ENCODE measurements around the gene MAD1L1.
"Not testable (repeated sequence)": the region's sequence is repeated elsewhere in the genome, so short reads cannot be mapped to it uniquely, and the experiment has no call there.

Gene MAD1L1

DNA sequence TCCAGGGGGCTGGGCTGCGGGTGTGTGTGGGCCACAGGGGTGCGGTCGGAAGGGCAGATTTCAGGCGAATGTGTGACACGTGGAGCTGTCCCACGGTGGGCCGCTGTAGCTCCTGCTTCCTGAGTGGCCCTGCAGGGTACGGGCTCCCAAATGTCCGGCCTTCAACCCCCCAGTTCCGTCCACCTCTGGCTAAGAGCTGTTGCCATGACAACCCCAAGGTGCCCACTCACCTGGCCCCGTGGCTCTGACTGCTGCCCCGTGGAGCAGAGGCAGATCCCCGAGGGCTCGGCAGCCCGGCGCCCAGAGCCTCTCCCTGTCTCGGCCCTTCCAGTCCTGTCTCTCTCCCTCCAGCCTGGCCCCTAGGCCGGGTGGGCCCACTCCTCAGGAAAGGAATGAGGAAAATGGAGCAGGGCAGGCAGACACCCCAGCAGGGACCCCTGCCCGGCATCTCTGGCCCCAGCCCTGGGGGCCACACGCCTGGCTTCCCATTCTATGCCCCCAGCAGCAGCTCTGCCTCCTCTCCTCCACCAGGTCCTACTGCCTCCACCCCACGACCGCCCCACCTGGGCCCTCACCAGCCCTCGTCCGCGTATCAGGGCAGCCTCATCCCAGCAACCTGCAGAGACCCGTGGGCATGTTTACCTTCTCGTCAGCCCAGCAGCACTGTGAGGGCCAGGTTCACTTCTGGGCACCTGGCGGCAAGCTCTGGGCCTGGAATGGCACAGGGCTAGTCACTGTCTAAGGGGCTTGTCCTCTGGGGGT, 347.1 kb downstream of the MAD1L1 start:
- FAIRE-seq: no peak

DNA sequence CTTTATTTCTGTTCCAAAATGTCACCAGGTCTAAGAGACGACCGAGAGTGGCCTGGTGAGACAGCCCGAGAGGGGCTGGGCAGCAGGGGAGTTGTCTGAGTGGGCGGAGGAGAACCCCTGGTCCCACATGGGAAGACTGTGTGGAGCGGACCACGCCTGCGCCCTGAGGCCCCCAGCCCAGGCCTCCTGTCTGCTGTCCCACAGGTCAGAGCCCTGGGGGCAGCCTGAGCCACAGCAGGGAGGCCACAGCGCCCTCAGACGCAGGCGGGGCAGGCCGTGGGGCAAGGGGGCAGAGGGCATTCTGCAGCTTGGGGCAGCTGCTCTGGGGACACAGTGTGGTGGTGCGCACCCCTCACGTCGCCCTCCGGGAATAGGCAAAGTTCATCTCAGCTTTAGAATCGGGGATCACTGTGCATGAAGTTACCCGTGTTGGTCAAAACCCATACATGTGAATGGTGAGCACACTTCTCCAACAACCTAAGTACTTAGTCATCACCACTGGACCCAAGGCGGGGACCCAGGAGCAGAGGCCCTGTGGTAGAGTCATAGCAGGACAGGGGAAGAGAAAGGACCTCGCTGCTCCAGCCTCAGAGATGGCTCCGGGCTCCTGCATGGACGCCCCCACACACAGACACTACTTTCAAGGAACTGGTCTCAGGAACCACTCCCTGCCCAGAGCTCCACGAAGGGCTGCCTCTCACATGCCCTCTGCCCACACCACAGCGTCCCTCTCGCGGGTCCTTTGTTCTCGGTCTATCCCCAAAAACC, 348.0 kb downstream of the MAD1L1 start:
- FAIRE-seq: no peak

DNA sequence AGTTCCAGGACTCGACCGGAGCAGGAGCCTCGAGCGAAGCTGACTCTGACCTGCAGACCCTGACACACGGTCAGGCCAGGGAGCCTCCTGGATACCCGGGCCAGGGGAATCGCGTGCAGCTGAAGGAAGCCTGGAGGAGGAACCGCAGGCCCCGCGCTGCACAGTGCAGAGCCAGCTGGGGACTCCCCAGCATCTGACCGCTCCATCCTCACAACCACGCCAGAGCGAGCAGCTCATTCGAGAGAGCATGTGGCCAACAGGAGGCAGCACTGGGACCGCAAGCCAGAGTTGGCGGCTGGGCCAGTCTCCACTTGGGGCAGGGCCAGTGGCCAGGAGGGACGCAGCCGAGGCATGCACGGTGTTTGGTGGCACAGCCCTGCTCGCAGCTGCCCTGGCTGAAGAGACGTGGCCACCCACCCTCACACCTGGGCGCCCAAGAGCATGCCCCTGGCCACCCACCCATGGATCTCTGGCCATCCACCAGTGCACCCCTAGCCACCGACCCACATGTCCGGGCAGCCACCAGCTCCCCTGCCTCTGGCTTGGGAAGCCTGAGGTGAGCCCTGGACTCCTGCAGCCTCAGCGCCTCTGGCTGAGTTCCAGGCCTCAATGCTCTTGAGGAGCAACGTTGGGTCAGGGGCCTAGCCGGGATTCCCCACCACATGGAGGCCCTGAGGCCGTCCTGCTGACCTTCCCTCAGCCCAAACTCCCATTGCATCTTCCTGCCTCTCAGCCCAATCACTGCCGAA, 348.7 kb downstream of the MAD1L1 start:
- no peak for FAIRE-seq

DNA sequence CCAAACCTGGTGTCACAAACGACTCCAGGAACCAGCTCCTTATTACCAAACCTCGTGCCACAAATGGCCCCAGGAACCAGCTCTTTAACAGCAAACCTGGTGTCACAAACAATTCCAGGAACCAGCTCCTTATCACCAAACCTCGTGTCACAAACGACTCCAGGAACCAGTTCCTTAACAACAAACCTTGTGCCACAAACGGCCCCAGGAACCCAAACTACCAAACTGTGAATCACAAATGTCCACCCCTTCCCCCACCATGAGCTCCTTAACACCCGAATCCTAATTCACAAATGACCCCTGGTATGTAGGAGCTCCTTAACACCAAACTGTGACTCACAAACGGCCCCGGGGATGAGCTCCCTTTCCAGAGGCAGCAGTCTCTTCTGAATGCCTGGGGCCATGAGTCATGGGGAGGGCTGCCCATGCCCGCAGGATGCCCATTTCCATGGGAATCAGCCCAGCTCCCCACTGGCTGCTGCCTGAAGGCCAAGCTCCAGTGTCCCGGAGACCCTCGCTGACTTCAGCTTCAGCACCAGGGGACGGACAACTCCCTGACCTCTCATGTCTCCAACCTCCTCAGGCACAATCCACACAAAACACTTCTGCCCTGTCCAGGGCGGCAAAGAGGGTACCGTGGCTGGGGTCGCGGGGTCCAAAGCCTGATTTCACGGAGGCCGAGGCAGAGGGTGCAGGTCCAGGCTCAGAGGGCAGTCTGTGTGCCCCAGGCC, 349.5 kb downstream of the MAD1L1 start:
- FAIRE-seq: no peak

DNA sequence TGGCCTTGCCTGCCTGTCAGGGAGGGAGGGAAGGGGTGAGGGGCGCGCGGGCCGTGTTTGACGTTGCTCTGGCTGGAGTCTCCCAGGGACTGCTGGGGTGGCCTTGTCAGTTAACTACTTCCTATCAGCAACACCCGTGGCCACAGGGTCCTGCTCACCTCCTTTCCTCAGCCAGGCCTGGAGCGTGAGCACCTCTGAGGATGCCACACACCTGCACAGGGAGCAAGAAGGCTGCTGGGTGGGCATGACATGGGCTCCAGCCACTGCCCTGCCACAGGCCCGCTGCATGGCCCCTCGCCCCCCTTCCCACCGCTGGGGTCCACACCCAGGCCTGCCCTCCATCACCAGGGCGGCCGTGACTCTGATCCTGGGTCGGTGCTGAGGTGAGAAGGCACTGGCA, 350.3 kb downstream of the MAD1L1 start:
- no peak for FAIRE-seq

DNA sequence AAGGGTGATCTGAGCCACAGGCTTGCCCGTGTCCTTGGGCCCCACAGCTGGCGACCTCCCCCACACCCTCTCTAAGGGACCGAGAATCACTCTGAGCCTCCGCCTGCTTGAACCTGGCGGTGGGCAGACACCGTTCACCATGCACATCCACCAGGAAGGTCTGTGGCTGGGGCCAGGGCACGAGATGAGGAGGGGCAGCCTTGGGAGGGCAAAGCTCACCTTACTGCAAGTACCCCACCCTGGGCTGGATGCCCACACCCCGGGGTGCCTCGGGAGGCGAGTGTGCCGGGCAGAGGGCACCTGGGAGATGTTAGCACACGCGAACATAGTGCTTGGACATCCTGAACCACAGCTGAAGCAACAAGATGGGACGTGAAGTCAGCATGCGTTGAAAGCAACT, 350.8 kb downstream of the MAD1L1 start:
- FAIRE-seq: no peak

DNA sequence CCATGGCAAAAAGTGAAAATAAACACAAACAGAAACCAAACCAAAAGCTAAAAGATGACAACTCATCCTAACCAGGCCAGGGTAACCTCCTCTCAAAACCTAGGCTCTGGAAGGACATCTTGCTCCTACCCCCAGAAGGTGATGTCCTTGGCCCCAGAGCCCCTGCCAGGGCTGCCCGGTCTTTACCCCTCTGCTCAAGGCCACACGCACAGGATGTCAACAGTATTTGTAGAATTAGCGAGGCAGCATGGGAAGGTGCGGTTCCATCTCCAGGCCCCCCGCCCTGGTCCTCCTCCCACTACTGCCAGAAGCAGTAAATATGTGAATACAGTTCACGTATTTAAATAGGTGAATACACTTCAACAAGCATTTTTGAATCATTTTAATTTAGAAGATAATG, 356.1 kb downstream of the MAD1L1 start:
- not testable (repeated sequence) for FAIRE-seq

DNA sequence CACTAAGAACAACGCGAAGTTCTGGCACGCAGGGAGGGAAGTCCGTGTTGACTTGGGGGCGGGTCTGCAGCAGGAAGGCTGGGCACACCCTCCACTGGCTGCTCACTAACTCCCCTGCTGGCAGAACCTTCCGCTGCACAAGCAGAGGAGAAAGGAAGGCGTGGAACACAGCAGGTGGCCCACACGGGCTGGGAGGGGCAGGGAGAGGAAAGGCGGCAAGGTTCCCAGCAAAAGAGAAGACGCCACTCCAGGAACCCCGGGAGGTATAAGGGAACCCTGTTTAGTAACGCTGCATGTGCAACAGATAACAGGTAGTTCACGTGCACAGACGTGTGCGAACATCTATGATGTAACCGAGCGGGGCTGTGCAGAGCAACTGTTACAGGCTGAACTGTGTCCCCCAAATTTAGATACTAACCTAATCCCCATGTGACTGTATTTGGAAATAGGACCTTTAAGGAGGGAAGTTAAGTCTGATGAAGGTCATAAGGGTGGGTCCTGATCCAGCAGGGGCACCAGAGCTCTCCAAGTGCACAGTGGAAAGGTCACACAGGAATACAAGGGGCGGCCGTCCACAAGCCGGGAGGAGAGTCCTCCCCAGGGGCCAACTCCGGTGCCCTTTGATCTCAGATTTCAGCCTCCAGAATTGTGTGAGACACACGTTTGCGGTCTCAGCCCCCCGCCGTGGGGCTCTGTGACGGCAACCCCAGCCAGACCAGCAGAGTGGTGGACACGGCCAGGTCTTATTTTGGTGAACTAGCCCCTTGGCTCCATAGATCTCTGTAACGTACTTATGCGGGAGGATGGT, 357.1 kb downstream of the MAD1L1 start:
- not testable (repeated sequence) for FAIRE-seq

DNA sequence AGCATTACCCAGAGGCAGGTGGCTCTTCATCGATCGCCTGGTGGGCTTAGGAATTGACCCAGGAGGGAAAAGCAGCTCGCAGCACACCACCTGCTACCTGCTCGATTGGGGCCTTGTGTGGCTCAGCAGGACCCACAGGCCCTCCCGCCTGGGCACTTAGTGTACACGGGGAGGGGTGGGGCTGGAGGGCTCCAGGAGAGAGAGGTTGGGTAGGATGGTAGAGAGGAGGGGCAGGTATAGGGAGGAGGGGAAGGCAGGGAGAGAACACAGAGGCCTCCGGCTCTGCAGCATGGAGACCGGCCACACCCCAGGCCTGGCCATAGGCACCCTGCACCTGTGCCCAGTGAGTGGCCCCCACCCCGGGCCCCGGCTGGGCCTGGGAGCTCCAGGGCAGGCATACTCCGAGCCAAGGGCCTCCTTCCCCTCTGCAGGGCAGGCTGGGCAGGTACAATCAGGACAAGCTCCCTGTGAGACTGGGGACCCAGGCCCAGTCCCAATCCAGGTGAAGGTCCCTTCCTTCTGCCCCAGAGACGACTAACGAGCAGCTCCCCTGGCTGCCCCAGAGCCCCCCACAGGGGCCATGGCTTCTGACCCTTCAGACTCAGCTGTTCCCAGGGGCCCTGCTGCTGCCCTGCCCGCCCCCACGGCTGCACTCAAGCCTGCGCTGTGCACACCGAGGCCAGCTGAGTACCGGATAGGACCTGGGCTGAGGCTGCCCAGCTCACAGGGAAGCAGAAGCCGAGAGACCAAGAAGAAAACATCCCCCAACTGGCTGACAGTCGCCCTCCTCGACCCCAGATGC, 358.0 kb downstream of the MAD1L1 start:
- not testable (repeated sequence) for FAIRE-seq

DNA sequence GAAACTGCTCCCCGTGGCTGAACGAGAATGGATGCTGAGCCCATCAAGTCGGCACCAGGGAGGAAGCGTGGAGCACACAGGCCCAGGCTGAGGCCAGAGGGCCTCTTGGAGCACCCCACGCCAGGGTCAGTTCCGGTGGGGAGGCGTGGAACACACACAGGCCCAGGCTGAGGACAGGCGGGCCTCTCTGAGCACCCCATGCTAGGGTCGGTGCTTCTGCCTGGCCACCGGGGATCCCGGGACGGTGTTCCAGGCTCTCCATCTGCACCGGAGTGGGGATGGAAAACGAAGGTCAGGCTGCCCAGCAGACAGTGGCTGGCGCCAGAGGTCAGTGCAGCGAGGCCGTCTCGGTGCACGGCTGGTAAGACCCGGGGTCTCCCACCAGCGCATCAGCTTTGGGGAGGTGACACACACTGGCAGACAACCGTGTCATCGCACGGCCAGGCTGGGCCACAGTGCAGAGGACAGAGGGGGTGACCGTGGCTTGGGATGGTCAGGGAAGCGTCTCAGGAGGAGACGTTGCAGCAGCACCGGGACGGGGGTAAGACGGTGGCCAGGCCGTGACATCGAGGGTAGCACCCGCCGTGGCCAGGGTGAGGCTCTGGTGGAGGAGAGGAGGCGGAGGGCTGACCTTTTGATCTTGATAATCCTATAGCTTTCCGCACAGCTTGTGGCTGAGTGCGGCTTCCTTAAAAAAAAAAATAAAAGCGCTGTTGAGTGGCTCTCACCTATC, 358.7 kb downstream of the MAD1L1 start:
- no peak for FAIRE-seq

DNA sequence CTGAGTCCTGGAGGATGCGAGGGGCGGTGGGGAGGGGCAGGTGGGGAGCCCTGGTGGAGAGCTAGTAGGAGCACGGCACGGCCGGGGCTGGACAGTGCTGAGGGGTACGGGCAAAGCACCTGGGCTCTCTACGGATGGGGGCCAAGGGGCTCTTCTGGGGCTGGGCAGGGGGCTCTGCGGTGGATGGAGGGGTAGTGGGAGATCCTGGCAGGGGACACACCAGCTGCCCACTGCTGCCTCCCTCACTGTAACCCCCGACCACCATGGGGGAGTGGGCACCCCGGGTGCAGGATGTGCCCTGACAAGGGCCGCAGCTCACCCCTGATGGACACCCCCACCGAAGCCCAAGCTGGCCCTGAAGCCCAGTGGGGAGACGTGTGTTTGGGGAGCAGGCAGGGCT, 359.3 kb downstream of the MAD1L1 start:
- no peak for FAIRE-seq

DNA sequence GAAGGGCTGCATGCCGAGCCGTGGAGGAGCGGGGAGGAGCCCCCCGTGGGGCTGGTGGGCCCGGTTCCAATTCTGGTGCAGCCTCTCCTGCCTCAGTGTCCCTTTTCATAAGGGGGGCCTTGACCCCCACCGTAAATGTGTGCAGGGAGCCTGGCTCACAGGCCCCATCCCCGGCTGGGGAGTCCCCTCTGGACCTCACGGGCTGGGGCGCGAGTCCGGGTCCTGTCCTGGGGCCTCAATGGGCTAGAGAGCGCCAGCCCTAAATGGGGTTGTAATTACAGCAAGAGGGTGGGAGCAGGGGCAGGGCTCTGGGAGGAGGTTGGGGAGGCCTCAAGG, 359.7 kb downstream of the MAD1L1 start:
- no peak for FAIRE-seq

DNA sequence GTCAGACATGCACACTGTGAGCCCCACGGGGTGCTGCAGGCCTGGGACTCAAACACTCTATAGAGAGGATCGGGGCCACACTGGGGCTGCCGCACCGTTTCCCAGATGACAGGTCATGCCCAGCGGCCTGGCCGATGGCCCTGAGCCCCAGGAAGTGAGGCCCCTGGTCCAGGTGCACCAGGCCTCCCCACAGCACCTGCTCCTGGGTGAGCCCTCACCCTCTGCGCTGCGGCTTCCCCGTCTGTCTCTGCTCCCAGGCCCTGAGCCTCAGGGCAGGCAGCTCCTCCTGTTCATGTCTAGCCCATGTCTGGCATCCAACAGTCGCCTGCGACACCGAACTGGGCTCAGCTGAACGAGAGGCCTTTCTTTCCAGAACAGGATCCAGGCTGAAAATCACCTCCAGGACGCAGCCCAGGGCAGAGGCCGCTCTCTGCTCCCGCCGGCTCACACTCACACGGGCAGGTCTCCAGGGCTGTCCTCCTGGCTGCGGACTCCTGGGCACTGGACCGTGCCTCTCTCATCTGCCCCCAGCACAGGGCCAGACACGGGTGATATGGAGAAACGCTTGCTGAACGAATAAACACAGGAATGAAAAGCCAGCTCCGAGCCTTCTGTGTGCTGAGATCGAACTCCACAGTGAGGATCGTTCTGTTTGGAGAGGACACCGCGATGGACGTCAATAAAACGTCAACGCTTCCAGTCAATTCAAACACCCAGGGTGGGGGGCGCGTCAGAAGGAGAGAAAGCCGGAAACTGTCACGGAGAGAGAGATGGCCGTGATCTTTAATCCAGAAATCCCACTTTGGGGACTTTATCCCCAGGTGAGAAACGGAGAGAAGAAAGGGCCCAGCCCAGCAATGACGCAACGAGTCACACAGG, 360.3 kb downstream of the MAD1L1 start:
- no peak for FAIRE-seq

DNA sequence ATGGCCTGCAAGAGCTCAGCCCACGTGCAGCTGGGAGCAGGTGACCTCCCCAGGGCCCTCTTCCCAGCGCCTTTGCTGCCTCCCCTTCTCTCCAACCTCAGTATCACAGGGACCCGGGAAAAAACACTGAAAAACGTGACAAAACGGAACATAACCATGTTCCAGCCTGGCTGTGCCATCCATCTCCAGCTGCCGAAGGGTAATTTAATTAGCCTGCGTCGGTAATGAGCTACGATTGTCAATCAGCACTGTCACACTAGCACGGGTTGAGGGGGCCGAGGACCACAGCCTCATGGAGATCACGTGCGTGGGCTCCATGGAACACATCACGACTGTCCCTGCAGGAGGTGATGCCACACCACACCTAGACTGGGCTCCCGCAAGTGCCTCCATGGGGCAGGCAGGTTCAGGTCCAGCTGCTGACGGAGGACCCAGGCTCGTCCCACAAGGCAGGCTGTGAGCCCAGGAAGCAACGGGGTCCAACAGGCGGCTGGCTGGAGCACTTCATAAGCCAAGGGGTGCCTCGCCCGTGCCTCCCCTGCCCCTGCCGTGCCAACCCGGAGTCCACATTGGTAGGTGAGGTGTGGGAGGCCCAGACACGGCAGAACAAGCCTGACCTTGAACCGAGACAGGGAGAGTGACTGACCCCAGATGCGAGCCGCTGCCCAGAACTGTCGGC, 363.2 kb downstream of the MAD1L1 start:
- no peak for FAIRE-seq

DNA sequence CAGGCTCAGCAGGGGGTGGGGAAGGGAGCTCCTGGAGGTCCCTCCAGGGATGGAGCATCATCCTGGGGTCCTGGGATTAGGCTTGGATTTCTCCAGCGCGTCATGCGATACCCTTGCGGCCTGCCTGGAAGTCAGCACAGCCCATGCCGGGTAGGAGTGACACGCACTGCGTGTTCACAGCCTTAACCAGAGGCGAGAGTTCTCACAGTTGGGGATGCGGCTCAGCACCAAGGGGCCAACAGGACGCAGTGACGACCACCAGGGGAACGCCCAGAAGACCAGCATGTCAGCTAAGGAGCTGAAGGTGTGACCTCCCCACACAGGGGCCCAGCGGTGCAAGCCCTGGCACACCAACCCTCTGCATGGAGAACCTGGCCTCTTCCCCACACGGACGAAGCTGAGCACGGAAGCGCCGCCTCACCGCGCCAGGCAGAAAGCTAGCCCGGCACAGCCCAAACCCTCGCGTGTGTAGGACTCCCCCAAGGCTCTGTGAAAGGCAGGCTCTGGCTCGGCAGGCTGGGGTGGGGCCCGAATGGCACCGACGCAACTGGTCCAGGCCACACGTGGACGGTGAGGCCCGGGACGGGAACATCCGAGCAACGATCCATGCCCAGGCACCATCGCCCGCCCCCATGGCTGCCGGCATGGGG, 364.1 kb downstream of the MAD1L1 start:
- FAIRE-seq: no peak

DNA sequence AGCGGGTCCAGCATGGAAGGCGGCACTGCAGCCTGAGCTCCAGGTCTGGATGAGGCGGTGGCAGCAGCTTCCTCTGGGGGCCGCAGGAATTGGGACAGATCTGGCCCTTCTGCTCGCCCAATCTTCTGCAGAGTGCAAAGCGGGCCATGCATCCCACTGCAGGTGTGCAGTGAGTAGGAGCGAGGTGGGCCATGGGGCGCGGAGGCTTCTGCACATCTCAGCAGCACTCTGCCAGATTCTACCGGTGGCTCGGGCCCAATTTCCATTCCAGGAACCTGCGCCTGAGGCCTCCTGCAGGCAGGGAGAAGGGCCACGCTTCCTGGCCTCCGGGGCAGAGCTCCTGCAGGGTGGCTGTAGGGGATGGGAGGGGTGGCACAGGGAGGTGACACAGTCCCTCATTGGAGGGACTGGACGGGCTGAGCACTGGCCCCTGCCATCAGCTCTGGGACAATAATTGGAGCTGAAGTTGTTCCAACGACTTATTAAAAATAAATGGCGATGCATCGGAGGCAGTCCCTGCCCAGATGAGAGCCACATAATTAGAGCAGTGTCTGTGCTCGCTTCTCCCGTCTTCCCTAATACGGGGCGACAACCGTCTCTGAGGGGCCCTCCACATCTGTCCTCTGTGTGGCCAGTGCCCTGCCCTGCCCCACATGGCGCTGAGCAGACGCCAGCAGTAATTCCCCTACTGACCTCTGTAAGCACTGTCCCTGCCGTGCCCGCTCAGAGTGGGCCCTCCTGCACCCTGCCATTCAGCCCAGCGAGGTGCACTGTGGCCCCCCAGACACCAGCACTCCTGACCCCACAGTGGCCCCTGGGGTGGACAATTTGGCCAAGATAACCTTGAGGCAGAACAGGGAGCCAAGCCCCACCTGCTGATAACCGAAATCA, 365.1 kb downstream of the MAD1L1 start:
- FAIRE-seq: no peak

DNA sequence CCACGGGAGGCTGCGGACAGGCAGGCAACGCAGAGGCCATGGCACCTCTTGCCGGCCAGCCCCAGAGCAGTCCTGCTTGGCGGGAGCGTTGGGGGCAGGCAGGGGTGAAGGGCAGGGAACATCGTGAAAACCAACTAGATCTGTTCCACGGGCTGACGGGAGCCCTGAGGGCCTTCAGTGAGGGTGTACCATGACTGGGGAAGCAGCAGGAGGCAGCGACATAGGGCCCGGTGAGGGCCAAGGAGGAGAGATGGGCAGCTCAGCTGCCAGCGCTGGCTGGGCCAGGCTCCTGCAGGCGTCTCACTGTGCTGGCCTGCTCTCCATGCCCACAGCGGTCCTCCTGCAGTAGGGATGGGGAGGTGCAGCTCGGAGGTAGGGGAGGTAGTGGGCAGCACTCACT, 366.1 kb downstream of the MAD1L1 start:
- FAIRE-seq: no peak
